Left lung (tissue), 10 donors: ENCODE data around the gene ALDH3A2. TPM values are rescaled to one million over a fixed set of nuclear protein-coding genes. Genes with fewer than 3 reads are reported as not detected.
"Not testable (repeated sequence)": the region's sequence is repeated elsewhere in the genome, so short reads cannot be mapped to it uniquely, and the experiment has no call there.

ENCODE experiments used
- ATAC-seq: fragments of 200-7000 bp; cut with Tn5 transposase; one replicate; pipeline ENCODE4 v1.9.1; 2020; ENCODE audit warnings: moderate library complexity
- DNase-seq, 4 donors: peaks; one replicate each; pipeline ENCODE4 v3.0.0-alpha.2; 2013 to 2020
- H3K27ac ChIP-seq, 2 donors: fragments of 200-600 bp; sonication (generic) in 1 of 2; one replicate each; pipeline versions ENCODE4 v1.5.0 to v1.8.0; 2020 to 2021
- H3K27me3 ChIP-seq, 2 donors: fragments of 200-600 bp; sonication (generic) in 1 of 2; one replicate each; pipeline versions ENCODE4 v1.5.0 to v1.8.0; 2020 to 2021
- H3K36me3 ChIP-seq, 2 donors: fragments of 200-600 bp; sonication (generic) in 1 of 2; one replicate each; pipeline versions ENCODE4 v1.5.0 to v1.8.0; 2020 to 2021
- H3K4me1 ChIP-seq, 2 donors: fragments of 200-600 bp; one replicate each; pipeline ENCODE4 v1.8.0; 2021
- H3K4me3 ChIP-seq, 2 donors: fragments of 200-600 bp; sonication (generic) in 1 of 2; one replicate each; pipeline versions ENCODE4 v1.5.0 to v1.8.0; 2020 to 2021; ENCODE audit warnings: mild to moderate bottlenecking in 1 of 2
- H3K9me3 ChIP-seq, 2 donors: fragments of 200-600 bp; sonication (generic) in 1 of 2; one replicate each; pipeline versions ENCODE4 v1.5.0 to v1.8.0; 2020 to 2021
- CTCF ChIP-seq, 2 donors: fragments of 200-600 bp; sonication (generic) in 1 of 2; IDR thresholded peaks; one replicate each; pipeline versions ENCODE4 v1.5.0 to v1.8.0; 2021; ENCODE audit warnings: antibody characterized with exemption in 2 of 2
- intact Hi-C, 2 donors: fragments of 100-400 bp; cut with DNase I; formaldehyde crosslinking; loops; one replicate each; pipeline versions ENCODE4 v1.11.2 to v1.14.2; 2022
- polyA plus RNA-seq, 6 donors: library from polyadenylated mRNA; unstranded; fragments of 120-200 nt; gene quantifications; one replicate each; pipeline ENCODE4 v1.2.1, GENCODE V29; 2013; ENCODE audit not compliant: insufficient read length in 6 of 6
- total RNA-seq, 2 donors: library from RNA; stranded (reverse); fragmentation: NEBNext Ultra II Directional; extraction: Animal tissue kit (Norgen Biotek cat#: 25700); gene quantifications; one replicate each; pipeline ENCODE4 v1.2.1, GENCODE V29; 2021
- donor health status: DM: no; HTN: yes; CAD: no.
- donor health status: DM: no; HTN: no; CAD: no.

ALDH3A2 gene
- total and polyA plus RNA-seq, 8 donors = 57.6 to 208 (median 70.1) TPM

GRCh38 chr17:19673623-19674022 is 25.1 kb downstream of the ALDH3A2 start:
- TF ChIP-seq CTCF (IDR thresholded peaks at IDR 0.05) = no peak
- H3K27me3 ChIP-seq = no peaks in the 10 kb centered on the region
- peaks cover 11 to 30% of the 10 kb centered on the region in 2 donors for H3K4me1 ChIP-seq
- H3K27ac ChIP-seq = peak overlapping the region; percentile 42 to 61
- ATAC-seq (peak; percentile 82), DNase-seq (peak in 2 of 4 donors; percentile 52 to 64)
- peaks cover 0 to 77% of the 10 kb centered on the region in 2 donors for H3K36me3 ChIP-seq
- no peaks in the 10 kb centered on the region for H3K9me3 ChIP-seq
- intact Hi-C loops = no loop called here
- no peak overlapping the region for H3K4me3 ChIP-seq

GRCh38 chr17:19676896-19677295 is 28.3 kb downstream of the ALDH3A2 start:
- ATAC-seq = peak; percentile 72
- no peak overlapping the region for H3K27ac ChIP-seq
- DNase-seq = peak in 2 of 4 donors; percentile 47 to 55

GRCh38 chr17:19677736-19678379 is 29.3 kb downstream of the ALDH3A2 start:
- Histone ChIP-seq H3K4me3 (no peak overlapping the region), H3K9me3 (no peaks in the 10 kb centered on the region), H3K36me3 (peaks cover 0 to 47% of the 10 kb centered on the region in 2 donors), H3K27ac (no peak overlapping the region), H3K27me3 (no peaks in the 10 kb centered on the region), H3K4me1 (peaks cover 0 to 10% of the 10 kb centered on the region in 2 donors)
- ATAC-seq (no peak), DNase-seq (no peak)
- intact Hi-C loops = no loop called here
- no peak for TF ChIP-seq CTCF (IDR thresholded peaks at IDR 0.05)

More at GRCh38 chr17:19676896-19677295, 28.3 kb downstream of the ALDH3A2 start:
- Histone ChIP-seq H3K4me1 (peaks cover 3 to 20% of the 10 kb centered on the region in 2 donors), H3K4me3 (no peak overlapping the region), H3K36me3 (peaks cover 0 to 53% of the 10 kb centered on the region in 2 donors), H3K9me3 (no peaks in the 10 kb centered on the region), H3K27me3 (no peaks in the 10 kb centered on the region)
- no peak for TF ChIP-seq CTCF (IDR thresholded peaks at IDR 0.05)
- intact Hi-C loops = no loop called here

GRCh38 chr17:19678581-19679453 is 30.3 kb downstream of the ALDH3A2 start:
- H3K36me3 ChIP-seq = peaks cover 0 to 41% of the 10 kb centered on the region in 2 donors
- DNase-seq = no peak
- no peak overlapping the region for H3K27ac ChIP-seq
- peaks cover 0 to 9% of the 10 kb centered on the region in 2 donors for H3K4me1 ChIP-seq
- intact Hi-C loops = no loop called here
- H3K27me3 ChIP-seq = no peaks in the 10 kb centered on the region
- H3K9me3 ChIP-seq = no peaks in the 10 kb centered on the region
- no peak for ATAC-seq
- H3K4me3 ChIP-seq = no peak overlapping the region
- no peak for TF ChIP-seq CTCF (IDR thresholded peaks at IDR 0.05)

- no peak for TF ChIP-seq CTCF (IDR thresholded peaks at IDR 0.05)
- no peak overlapping the region for H3K4me3 ChIP-seq
- no peaks in the 10 kb centered on the region for H3K27me3 ChIP-seq
- no peak overlapping the region for H3K27ac ChIP-seq
- peaks cover 0 to 6% of the 10 kb centered on the region in 2 donors for H3K36me3 ChIP-seq
- DNase-seq (no peak), ATAC-seq (no peak)
- intact Hi-C loops = no loop called here
- no peaks in the 10 kb centered on the region for H3K4me1 ChIP-seq
- H3K9me3 ChIP-seq = no peaks in the 10 kb centered on the region
Observed at GRCh38 chr17:19683117-19683516, 34.6 kb downstream of the ALDH3A2 start.

GRCh38 chr17:19684909-19685580 is 36.5 kb downstream of the ALDH3A2 start:
- H3K27ac ChIP-seq, DNase-seq, H3K36me3 ChIP-seq, ATAC-seq, H3K9me3 ChIP-seq, H3K27me3 ChIP-seq, H3K4me1 ChIP-seq, intact Hi-C loops, H3K4me3 ChIP-seq: not testable (repeated sequence)
